ENCODE data around the gene TMEM179. TPM values are rescaled to one million over a fixed set of nuclear protein-coding genes. Genes with fewer than 3 reads are reported as not detected.

The TMEM179 gene
- total RNA-seq, 1 experiment from 2014 or later = not detected

GRCh38 chr14:104577847-104578301 is 26.7 kb downstream of the TMEM179 start:
- Mint-ChIP-seq H3K4me3 (ENCODE audit: unreplicated experiment) (no peak overlapping the region), H3K4me1 (ENCODE audit: low read depth, unreplicated experiment) (no peaks in the 10 kb centered on the region), H3K27ac (ENCODE audit: unreplicated experiment) (no peak overlapping the region), H3K36me3 (ENCODE audit: insufficient read depth, unreplicated experiment) (no peaks in the 10 kb centered on the region), H3K9me3 (ENCODE audit: unreplicated experiment) (no peaks in the 10 kb centered on the region), H3K27me3 (ENCODE audit: insufficient read depth, unreplicated experiment) (no peaks in the 10 kb centered on the region)
- peaks cover 23% of the 10 kb centered on the region for H3K4me1 ChIP-seq
- no peaks in the 10 kb centered on the region for H3K27me3 ChIP-seq (replicated peaks; ENCODE audit: control insufficient read depth, insufficient read depth, low read length)
- no peaks in the 10 kb centered on the region for H3K36me3 ChIP-seq (ENCODE audit: control insufficient read depth, insufficient read depth, low read length)
- H3K4me3 ChIP-seq (ENCODE audit: low read depth, low read length) = no peak overlapping the region
- ChIA-PET CTCF (no interaction called here), POLR2A (no interaction called here)
- TF ChIP-seq CTCF (IDR thresholded peaks at IDR 0.05; ENCODE audit: insufficient read depth in 1 of 2, low read depth in 1 of 2, low read length in 1 of 2, severe bottlenecking in 1 of 2, unreplicated experiment in 1 of 2) = no peak
- no TSS peak for BruUV-seq (replicated peaks)
- no peaks in the 10 kb centered on the region for H3K9me3 ChIP-seq
- DNase-seq = no peak
- intact Hi-C loops (cut with micrococcal nuclease; ENCODE audit: unreplicated experiment) = loop anchor here (2.0 kb wide), 1 partner anchor 61 kb away; no protein-coding TSS in a partner anchor

DNA sequence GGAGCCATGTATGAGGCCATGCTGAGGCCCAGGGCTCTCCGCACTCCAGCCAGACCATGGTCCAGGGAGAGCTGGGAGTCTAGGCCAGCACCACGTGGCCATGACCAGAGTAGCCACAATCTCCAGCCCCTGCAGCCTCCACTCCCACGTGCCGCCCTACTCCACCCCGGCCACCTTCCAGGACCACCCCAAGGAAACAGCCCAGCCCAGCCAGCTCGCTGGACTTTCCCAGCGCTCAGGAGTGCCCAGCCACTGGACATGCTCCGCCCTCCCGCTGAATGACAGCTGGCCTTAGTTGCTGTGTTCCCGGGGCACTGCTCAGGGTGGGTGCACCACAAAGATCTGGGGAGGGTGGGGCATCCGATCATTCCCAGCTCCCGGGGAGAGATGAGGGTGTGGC is 27.1 kb downstream of the TMEM179 start:
- BruUV-seq (replicated peaks) = no TSS peak
- Histone ChIP-seq H3K4me1 (peaks cover 19% of the 10 kb centered on the region), H3K9me3 (no peaks in the 10 kb centered on the region), H3K36me3 (ENCODE audit: control insufficient read depth, insufficient read depth, low read length) (no peaks in the 10 kb centered on the region), H3K4me3 (ENCODE audit: low read depth, low read length) (no peak overlapping the region), H3K27me3 (replicated peaks; ENCODE audit: control insufficient read depth, insufficient read depth, low read length) (no peaks in the 10 kb centered on the region)
- H3K36me3 Mint-ChIP-seq (ENCODE audit: insufficient read depth, unreplicated experiment) = no peaks in the 10 kb centered on the region
- no peaks in the 10 kb centered on the region for H3K9me3 Mint-ChIP-seq (ENCODE audit: unreplicated experiment)
- no peaks in the 10 kb centered on the region for H3K4me1 Mint-ChIP-seq (ENCODE audit: low read depth, unreplicated experiment)
- H3K27me3 Mint-ChIP-seq (ENCODE audit: insufficient read depth, unreplicated experiment) = no peaks in the 10 kb centered on the region
- H3K4me3 Mint-ChIP-seq (ENCODE audit: unreplicated experiment) = no peak overlapping the region
- intact Hi-C loops (cut with micrococcal nuclease; ENCODE audit: unreplicated experiment) = loop anchor here (2.0 kb wide), 1 partner anchor 61 kb away; no protein-coding TSS in a partner anchor
- H3K27ac Mint-ChIP-seq (ENCODE audit: unreplicated experiment) = no peak overlapping the region
- ChIA-PET CTCF (interaction anchor here (1.6 kb wide), 1 partner anchor 13 kb away, joined by 10 read pairs; no protein-coding TSS in a partner anchor), POLR2A (no interaction called here)
- DNase-seq = no peak
- no peak for TF ChIP-seq CTCF (IDR thresholded peaks at IDR 0.05; ENCODE audit: insufficient read depth in 1 of 2, low read depth in 1 of 2, low read length in 1 of 2, severe bottlenecking in 1 of 2, unreplicated experiment in 1 of 2)

GRCh38 chr14:104576970-104577332 is 27.6 kb downstream of the TMEM179 start:
- CTCF ChIA-PET = interaction anchor here (0.7 to 1.6 kb wide), 3 partner anchors 13 to 499 kb away, joined by 3 to 10 read pairs (median 4); no protein-coding TSS in a partner anchor
- Mint-ChIP-seq H3K27ac (ENCODE audit: unreplicated experiment) (no peak overlapping the region), H3K9me3 (ENCODE audit: unreplicated experiment) (no peaks in the 10 kb centered on the region), H3K4me3 (ENCODE audit: unreplicated experiment) (no peak overlapping the region), H3K27me3 (ENCODE audit: insufficient read depth, unreplicated experiment) (no peaks in the 10 kb centered on the region), H3K4me1 (ENCODE audit: low read depth, unreplicated experiment) (no peaks in the 10 kb centered on the region), H3K36me3 (ENCODE audit: insufficient read depth, unreplicated experiment) (no peaks in the 10 kb centered on the region)
- no peak overlapping the region for H3K4me3 ChIP-seq (ENCODE audit: low read depth, low read length)
- POLR2A ChIA-PET = interaction anchor here (0.7 to 0.8 kb wide), 2 partner anchors 12 to 111 kb away, joined by 3 to 5 read pairs; no protein-coding TSS in a partner anchor
- no peaks in the 10 kb centered on the region for H3K27me3 ChIP-seq (replicated peaks; ENCODE audit: control insufficient read depth, insufficient read depth, low read length)
- no peaks in the 10 kb centered on the region for H3K36me3 ChIP-seq (ENCODE audit: control insufficient read depth, insufficient read depth, low read length)
- no peak for TF ChIP-seq CTCF (IDR thresholded peaks at IDR 0.05; ENCODE audit: insufficient read depth in 1 of 2, low read depth in 1 of 2, low read length in 1 of 2, severe bottlenecking in 1 of 2, unreplicated experiment in 1 of 2)
- H3K4me1 ChIP-seq = peaks cover 17% of the 10 kb centered on the region
- DNase-seq = peak; percentile 55 to 79
- intact Hi-C loops (cut with micrococcal nuclease; ENCODE audit: unreplicated experiment) = loop anchor here (2.0 kb wide), 1 partner anchor 62 kb away; no protein-coding TSS in a partner anchor
- no TSS peak for BruUV-seq (replicated peaks)
- H3K9me3 ChIP-seq = no peaks in the 10 kb centered on the region

All from Caco-2 (cell line).